AG09319 (cell line): ENCODE measurements around the gene SEZ6.
A peak's percentile ranks its signal among the peaks of the same experiment; 100 is the strongest.

ENCODE experiments used
- DNase-seq: peaks from one replicate; pipeline ENCODE4 v3.0.0-alpha.2; 2010; ENCODE audit warnings: low read depth; ENCODE audit errors: extremely low read depth
- CTCF ChIP-seq: IDR thresholded peaks from 2 replicates; pipeline ENCODE4 v1.5.1; 2011; ENCODE audit warnings: low read depth, mild to moderate bottlenecking, inconsistent platforms, low read length, moderate library complexity

The SEZ6 gene

GRCh38 chr17:28917465-28917864, 88.4 kb downstream of the SEZ6 start:
- no peak for DNase-seq
- no peak for TF ChIP-seq CTCF

- DNase-seq, result no peak
- TF ChIP-seq CTCF, result no peak
Observed at GRCh38 chr17:28917029-28917428, 88.8 kb downstream of the SEZ6 start.

GRCh38 chr17:28916302-28916934, 89.4 kb downstream of the SEZ6 start:
- no peak for DNase-seq
- TF ChIP-seq CTCF, result peak; percentile 57

GRCh38 chr17:28912938-28913333, 92.9 kb downstream of the SEZ6 start:
- no peak for DNase-seq
- no peak for TF ChIP-seq CTCF

GRCh38 chr17:28912281-28912937, 93.4 kb downstream of the SEZ6 start:
- TF ChIP-seq CTCF, result peak; percentile 3
- no peak for DNase-seq

- DNase-seq, result no peak
- no peak for TF ChIP-seq CTCF
Observed at GRCh38 chr17:28911411-28912045, 94.3 kb downstream of the SEZ6 start.

- no peak for DNase-seq
- TF ChIP-seq CTCF, result no peak
Observed at GRCh38 chr17:28910534-28910933, 95.3 kb downstream of the SEZ6 start.
